ENCODE results near the gene ZNF692. TPM values are rescaled to one million over a fixed set of nuclear protein-coding genes. Genes with fewer than 3 reads are reported as not detected.

The ZNF692 gene
- polyA plus RNA-seq, 1 experiment: 19.5 TPM

- Histone ChIP-seq H3K4me3 (ENCODE audit: low read depth, low read length) (no peak overlapping the region), H3K36me3 (ENCODE audit: control insufficient read depth, insufficient read depth, low read length) (peaks cover 43% of the 10 kb centered on the region), H3K27me3 (ENCODE audit: control insufficient read depth, insufficient read depth, low read length) (no peaks in the 10 kb centered on the region)
- POLR2A ChIA-PET: interaction anchor here (0.6 to 0.7 kb wide), 2 partner anchors 11 to 95 kb away, joined by 3 read pairs; no protein-coding TSS in a partner anchor
- CTCF ChIA-PET: interaction anchor here (1.4 to 1.8 kb wide), 2 partner anchors 9 to 11 kb away, joined by 3 to 5 read pairs; no protein-coding TSS in a partner anchor
- DNase-seq (ENCODE audit: low read depth): no peak
- TF ChIP-seq CTCF (IDR thresholded peaks at IDR 0.05; ENCODE audit: insufficient read depth, low read depth, low read length): no peak
These were observed 47.1 kb downstream of the ZNF692 start for GRCh38 chr1:248811514-248812490.

- Histone ChIP-seq H3K4me3 (ENCODE audit: low read depth, low read length) (no peak overlapping the region), H3K36me3 (ENCODE audit: control insufficient read depth, insufficient read depth, low read length) (peaks cover 36% of the 10 kb centered on the region), H3K27me3 (ENCODE audit: control insufficient read depth, insufficient read depth, low read length) (no peaks in the 10 kb centered on the region)
- TF ChIP-seq CTCF (IDR thresholded peaks at IDR 0.05; ENCODE audit: insufficient read depth, low read depth, low read length): no peak
- ChIA-PET CTCF (interaction anchor here (1.8 kb wide), 1 partner anchor 12 kb away, joined by 5 read pairs; no protein-coding TSS in a partner anchor), POLR2A (interaction anchor here (0.7 kb wide), 1 partner anchor 96 kb away, joined by 3 read pairs; no protein-coding TSS in a partner anchor)
- DNase-seq (ENCODE audit: low read depth): no peak
These were observed 48.0 kb downstream of the ZNF692 start for GRCh38 chr1:248810727-248811513.

- Histone ChIP-seq H3K27me3 (ENCODE audit: control insufficient read depth, insufficient read depth, low read length) (no peaks in the 10 kb centered on the region), H3K4me3 (ENCODE audit: low read depth, low read length) (no peak overlapping the region), H3K36me3 (ENCODE audit: control insufficient read depth, insufficient read depth, low read length) (peaks cover 34% of the 10 kb centered on the region)
- DNase-seq (ENCODE audit: low read depth): no peak
- POLR2A ChIA-PET: no interaction called here
- CTCF ChIA-PET: interaction anchor here (1.8 kb wide), 1 partner anchor 13 kb away, joined by 5 read pairs; no protein-coding TSS in a partner anchor
- TF ChIP-seq CTCF (IDR thresholded peaks at IDR 0.05; ENCODE audit: insufficient read depth, low read depth, low read length): no peak
These were observed 48.7 kb downstream of the ZNF692 start for GRCh38 chr1:248810000-248810726.

- ChIA-PET CTCF (no interaction called here), POLR2A (no interaction called here)
- no peak for TF ChIP-seq CTCF (IDR thresholded peaks at IDR 0.05; ENCODE audit: insufficient read depth, low read depth, low read length)
- Histone ChIP-seq H3K27me3 (ENCODE audit: control insufficient read depth, insufficient read depth, low read length) (no peaks in the 10 kb centered on the region), H3K4me3 (ENCODE audit: low read depth, low read length) (no peak overlapping the region), H3K36me3 (ENCODE audit: control insufficient read depth, insufficient read depth, low read length) (peaks cover 24% of the 10 kb centered on the region)
- no peak for DNase-seq (ENCODE audit: low read depth)
These were observed 50.0 kb downstream of the ZNF692 start for GRCh38 chr1:248808876-248809275.

Measured in BJ (cell line).